ENCODE data around the gene MAOA. TPM values are rescaled to one million over a fixed set of nuclear protein-coding genes. Genes with fewer than 3 reads are reported as not detected.
A peak's percentile ranks its signal among the peaks of the same experiment; 100 is the strongest.

The MAOA gene
- total RNA-seq, 1 donor from 2014 or later = 1.8 TPM

DNA sequence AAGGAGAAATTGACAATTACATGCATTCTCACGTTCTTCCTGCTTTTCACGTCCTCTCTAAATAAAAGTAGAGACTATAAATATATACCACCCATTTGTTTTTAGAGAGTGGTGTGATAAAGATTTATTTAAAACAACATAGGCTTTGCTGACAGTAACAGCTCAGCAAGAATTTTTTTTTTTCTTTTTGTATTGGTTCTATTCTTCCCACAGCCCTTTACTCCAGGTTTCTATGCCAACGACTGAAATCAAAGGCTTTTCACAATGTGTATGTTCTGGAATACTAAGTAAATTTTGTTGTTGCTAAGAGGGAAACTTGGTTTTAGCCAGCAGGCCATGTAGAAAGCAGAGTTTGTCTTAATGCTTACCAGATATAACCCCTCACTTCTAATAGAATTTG, 43.4 kb downstream of the MAOA start:
- Histone ChIP-seq H3K36me3 (ENCODE audit: insufficient read depth, low read length) (no peaks in the 10 kb centered on the region), H3K79me2 (ENCODE audit: insufficient read depth, low read length) (no peaks in the 10 kb centered on the region), H3K4me2 (ENCODE audit: low read length) (no peak overlapping the region), H4K20me1 (ENCODE audit: insufficient read depth, low read length) (no peaks in the 10 kb centered on the region), H3K4me1 (ENCODE audit: insufficient read depth, low read length) (peaks cover 9% of the 10 kb centered on the region), H2AFZ (ENCODE audit: low read depth, low read length) (no peak overlapping the region), H3K4me3 (ENCODE audit: insufficient read depth, low read depth, low read length) (no peak overlapping the region), H3K9me3 (ENCODE audit: insufficient read depth, low read depth, low read length) (no peaks in the 10 kb centered on the region), H3K27me3 (ENCODE audit: insufficient read depth, low read length) (no peaks in the 10 kb centered on the region), H3K9ac (ENCODE audit: low read length) (no peak overlapping the region), H3K27ac (ENCODE audit: low read depth, low read length) (no peak overlapping the region)
- no peaks in the 10 kb centered on the region for H3K27me3 Mint-ChIP-seq (ENCODE audit: low read depth, unreplicated experiment)
- peaks cover 15% of the 10 kb centered on the region for H3K4me1 Mint-ChIP-seq (ENCODE audit: low read depth, unreplicated experiment)
- FAIRE-seq (no peak), DNase-seq (ENCODE audit: low read depth) (no peak)
- no peaks in the 10 kb centered on the region for H3K9me3 Mint-ChIP-seq (ENCODE audit: unreplicated experiment)
- no peak overlapping the region for H3K27ac Mint-ChIP-seq (ENCODE audit: unreplicated experiment)
- TF ChIP-seq EZH2 (IDR thresholded peaks at IDR 0.05; ENCODE audit: insufficient read depth, low read length) = no peak
- TF ChIP-seq, protein P1, sequence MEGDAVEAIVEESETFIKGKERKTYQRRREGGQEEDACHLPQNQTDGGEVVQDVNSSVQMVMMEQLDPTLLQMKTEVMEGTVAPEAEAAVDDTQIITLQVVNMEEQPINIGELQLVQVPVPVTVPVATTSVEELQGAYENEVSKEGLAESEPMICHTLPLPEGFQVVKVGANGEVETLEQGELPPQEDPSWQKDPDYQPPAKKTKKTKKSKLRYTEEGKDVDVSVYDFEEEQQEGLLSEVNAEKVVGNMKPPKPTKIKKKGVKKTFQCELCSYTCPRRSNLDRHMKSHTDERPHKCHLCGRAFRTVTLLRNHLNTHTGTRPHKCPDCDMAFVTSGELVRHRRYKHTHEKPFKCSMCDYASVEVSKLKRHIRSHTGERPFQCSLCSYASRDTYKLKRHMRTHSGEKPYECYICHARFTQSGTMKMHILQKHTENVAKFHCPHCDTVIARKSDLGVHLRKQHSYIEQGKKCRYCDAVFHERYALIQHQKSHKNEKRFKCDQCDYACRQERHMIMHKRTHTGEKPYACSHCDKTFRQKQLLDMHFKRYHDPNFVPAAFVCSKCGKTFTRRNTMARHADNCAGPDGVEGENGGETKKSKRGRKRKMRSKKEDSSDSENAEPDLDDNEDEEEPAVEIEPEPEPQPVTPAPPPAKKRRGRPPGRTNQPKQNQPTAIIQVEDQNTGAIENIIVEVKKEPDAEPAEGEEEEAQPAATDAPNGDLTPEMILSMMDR (IDR thresholded peaks at IDR 0.05; ENCODE audit: insufficient read depth, low read depth, low read length) = no peak
- H3K36me3 Mint-ChIP-seq (ENCODE audit: low read depth, unreplicated experiment) = no peaks in the 10 kb centered on the region
- H3K4me3 Mint-ChIP-seq (ENCODE audit: unreplicated experiment) = no peak overlapping the region

DNA sequence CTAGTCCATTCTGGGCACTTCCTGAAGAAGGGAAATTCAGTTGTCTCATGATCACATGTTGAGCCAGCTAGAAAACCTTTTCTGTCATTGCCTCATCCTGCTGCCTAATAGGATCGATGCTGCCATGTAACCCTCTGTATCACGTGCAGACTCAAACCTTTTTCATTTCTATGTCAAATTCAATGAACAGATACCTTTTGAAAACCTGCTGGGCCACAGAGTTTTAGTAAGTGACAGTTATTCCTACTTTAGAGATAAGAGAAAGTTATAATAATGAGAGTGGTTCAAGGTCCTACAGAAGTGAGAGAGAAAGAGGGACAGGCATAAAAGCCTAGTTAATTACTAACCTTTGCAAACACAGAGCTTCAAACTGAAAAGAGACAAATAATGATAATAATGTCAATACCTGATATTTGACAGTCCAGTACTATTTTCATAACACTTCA, 46.0 kb downstream of the MAOA start:
- Histone ChIP-seq H3K27me3 (ENCODE audit: insufficient read depth, low read length) (no peaks in the 10 kb centered on the region), H3K4me2 (ENCODE audit: low read length) (no peak overlapping the region), H3K36me3 (ENCODE audit: insufficient read depth, low read length) (no peaks in the 10 kb centered on the region), H4K20me1 (ENCODE audit: insufficient read depth, low read length) (no peaks in the 10 kb centered on the region), H3K9me3 (ENCODE audit: insufficient read depth, low read depth, low read length) (no peaks in the 10 kb centered on the region), H3K4me1 (ENCODE audit: insufficient read depth, low read length) (peaks cover 9% of the 10 kb centered on the region), H3K9ac (ENCODE audit: low read length) (no peak overlapping the region), H3K4me3 (ENCODE audit: insufficient read depth, low read depth, low read length) (no peak overlapping the region), H3K79me2 (ENCODE audit: insufficient read depth, low read length) (no peaks in the 10 kb centered on the region), H2AFZ (ENCODE audit: low read depth, low read length) (no peak overlapping the region), H3K27ac (ENCODE audit: low read depth, low read length) (no peak overlapping the region)
- Mint-ChIP-seq H3K9me3 (ENCODE audit: unreplicated experiment) (no peaks in the 10 kb centered on the region), H3K4me1 (ENCODE audit: low read depth, unreplicated experiment) (peaks cover 15% of the 10 kb centered on the region), H3K27me3 (ENCODE audit: low read depth, unreplicated experiment) (no peaks in the 10 kb centered on the region), H3K27ac (ENCODE audit: unreplicated experiment) (no peak overlapping the region), H3K4me3 (ENCODE audit: unreplicated experiment) (no peak overlapping the region), H3K36me3 (ENCODE audit: low read depth, unreplicated experiment) (no peaks in the 10 kb centered on the region)
- TF ChIP-seq EZH2 (IDR thresholded peaks at IDR 0.05; ENCODE audit: insufficient read depth, low read length) = no peak
- TF ChIP-seq, protein P1 (IDR thresholded peaks at IDR 0.05; ENCODE audit: insufficient read depth, low read depth, low read length) = no peak
- DNase-seq (ENCODE audit: low read depth) (no peak), FAIRE-seq (no peak)

DNA sequence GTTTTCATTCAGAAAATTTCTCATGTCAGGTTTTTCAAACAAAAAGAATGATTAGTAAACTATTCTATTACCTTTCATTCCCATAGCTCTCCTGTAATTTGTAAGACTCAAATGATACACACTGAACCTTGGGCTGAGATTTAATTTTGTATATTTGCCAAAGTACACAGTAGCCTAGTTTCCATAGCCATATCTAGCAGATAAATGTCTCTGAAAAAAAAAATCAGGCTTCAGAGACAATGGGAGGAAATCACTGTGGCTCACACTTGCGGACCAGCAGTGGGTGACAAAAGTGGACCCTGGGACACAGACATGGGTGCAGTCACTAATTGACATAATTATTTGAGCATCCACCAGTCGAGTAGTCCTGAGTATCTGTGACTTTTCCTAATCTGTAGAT, 46.6 kb downstream of the MAOA start:
- Mint-ChIP-seq H3K36me3 (ENCODE audit: low read depth, unreplicated experiment) (no peaks in the 10 kb centered on the region), H3K27me3 (ENCODE audit: low read depth, unreplicated experiment) (no peaks in the 10 kb centered on the region), H3K4me1 (ENCODE audit: low read depth, unreplicated experiment) (peaks cover 15% of the 10 kb centered on the region), H3K9me3 (ENCODE audit: unreplicated experiment) (no peaks in the 10 kb centered on the region), H3K4me3 (ENCODE audit: unreplicated experiment) (no peak overlapping the region), H3K27ac (ENCODE audit: unreplicated experiment) (no peak overlapping the region)
- Histone ChIP-seq H2AFZ (ENCODE audit: low read depth, low read length) (no peak overlapping the region), H3K4me2 (ENCODE audit: low read length) (peak overlapping the region; percentile 50), H3K9me3 (ENCODE audit: insufficient read depth, low read depth, low read length) (no peaks in the 10 kb centered on the region), H4K20me1 (ENCODE audit: insufficient read depth, low read length) (no peaks in the 10 kb centered on the region), H3K36me3 (ENCODE audit: insufficient read depth, low read length) (no peaks in the 10 kb centered on the region), H3K4me3 (ENCODE audit: insufficient read depth, low read depth, low read length) (no peak overlapping the region), H3K4me1 (ENCODE audit: insufficient read depth, low read length) (peaks cover 9% of the 10 kb centered on the region), H3K9ac (ENCODE audit: low read length) (no peak overlapping the region), H3K79me2 (ENCODE audit: insufficient read depth, low read length) (no peaks in the 10 kb centered on the region), H3K27ac (ENCODE audit: low read depth, low read length) (no peak overlapping the region), H3K27me3 (ENCODE audit: insufficient read depth, low read length) (no peaks in the 10 kb centered on the region)
- DNase-seq (ENCODE audit: low read depth) (no peak), FAIRE-seq (no peak)
- no peak for TF ChIP-seq EZH2 (IDR thresholded peaks at IDR 0.05; ENCODE audit: insufficient read depth, low read length)
- TF ChIP-seq, protein P1 (IDR thresholded peaks at IDR 0.05; ENCODE audit: insufficient read depth, low read depth, low read length) = no peak
